NCI-H748 (cell line): Measurements from ENCODE around the gene SLC2A13.
"Not testable (repeated sequence)": the region's sequence is repeated elsewhere in the genome, so short reads cannot be mapped to it uniquely, and the experiment has no call there.

Experiments used
- DNase-seq: peaks from one replicate; lab custom pipeline; 2025; ENCODE audit not compliant: unreplicated experiment; lab: John Stamatoyannopoulos, UW

Gene SLC2A13

DNA sequence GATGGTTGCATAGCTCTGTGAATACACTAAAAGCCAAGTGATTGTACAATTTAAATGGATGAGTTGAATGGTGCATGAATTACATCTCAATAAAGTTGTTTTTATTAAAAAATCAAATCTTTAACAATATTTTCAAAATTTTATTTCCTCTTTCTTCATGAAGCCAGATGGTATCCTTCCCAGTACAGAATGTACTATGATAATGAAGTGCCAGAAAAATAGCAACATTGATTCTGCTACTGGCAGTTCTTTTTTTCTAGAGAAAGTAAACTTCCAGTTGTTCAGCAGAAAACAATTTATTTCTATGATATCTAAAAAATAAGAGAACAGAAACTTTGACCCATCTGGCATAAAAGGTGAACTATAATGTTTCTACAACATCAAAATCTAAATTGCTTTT lies 61.5 kb downstream of the SLC2A13 start:
- no peak for DNase-seq

DNA sequence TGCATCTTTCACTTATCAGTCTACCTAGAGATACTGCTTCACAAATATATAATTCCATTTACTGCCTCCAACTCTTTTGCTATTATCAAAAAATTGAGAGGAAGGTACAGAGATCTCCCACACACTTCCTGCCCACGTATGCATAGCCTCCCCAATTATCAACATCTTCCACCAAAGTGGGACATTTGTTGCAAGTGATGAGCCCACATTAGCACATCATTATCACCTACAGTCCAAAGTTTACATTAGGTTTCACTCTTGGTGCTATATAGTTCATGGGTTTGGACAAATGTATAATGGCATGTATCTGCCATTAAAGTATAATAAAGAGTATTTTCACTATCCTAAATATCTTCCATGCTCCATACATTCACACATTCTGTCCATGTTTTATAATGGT lies 66.3 kb downstream of the SLC2A13 start:
- no peak for DNase-seq

DNA sequence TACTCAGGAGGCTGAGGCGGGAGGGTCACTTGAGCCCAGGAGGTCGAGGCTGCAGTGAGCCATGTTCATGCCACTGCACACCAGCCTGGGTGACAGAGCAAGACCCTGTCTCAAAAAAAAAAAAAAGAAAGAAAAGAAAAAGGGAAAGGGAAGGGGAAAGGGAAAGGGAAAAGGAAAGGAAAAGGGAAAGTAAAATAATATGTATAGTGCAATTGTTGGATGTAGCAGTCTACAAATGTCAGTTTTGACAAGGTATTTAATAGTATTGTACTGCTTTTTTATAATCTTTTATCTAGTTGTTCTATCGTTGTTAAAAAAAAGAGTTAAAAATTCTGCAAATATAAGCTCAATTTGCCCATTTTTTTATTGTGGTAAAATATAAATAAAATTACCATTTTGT lies 67.3 kb downstream of the SLC2A13 start:
- no peak for DNase-seq

DNA sequence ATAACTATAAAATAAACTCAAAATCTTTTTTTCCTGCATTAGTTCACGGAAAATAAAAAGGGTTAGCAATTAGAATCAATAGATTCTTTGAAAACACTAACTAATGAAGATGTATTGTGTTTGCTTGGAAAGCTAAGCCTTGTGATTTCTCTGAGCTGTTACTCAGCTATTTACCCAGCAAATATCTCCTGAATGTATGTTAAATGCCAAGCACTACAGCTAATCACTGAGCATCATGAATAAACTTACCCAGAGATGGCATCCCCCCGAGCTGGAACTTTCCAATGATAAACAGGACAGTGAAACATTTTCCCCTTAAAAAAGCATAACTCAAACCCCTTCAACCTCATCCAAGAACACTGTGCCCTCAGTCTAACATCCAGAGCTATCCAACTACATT lies 71.2 kb downstream of the SLC2A13 start:
- DNase-seq = no peak

DNA sequence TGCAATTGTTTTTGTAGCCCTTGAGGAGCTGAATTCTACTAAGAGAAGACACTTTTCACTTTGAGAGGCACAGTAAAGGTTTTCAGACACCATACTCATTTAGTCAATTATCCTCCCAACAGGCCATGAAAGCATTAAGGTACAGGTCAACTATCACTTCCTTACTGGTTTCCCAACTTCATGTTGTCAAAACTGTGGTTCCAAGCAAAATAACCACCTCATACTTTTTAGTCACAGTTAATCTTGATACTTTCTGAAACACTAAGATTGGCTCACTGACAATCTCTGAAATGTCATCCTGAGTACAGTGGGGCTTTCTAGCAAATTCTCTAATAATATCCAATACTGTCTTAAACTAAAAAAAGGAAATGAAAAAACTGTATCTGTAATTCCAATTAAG lies 71.7 kb downstream of the SLC2A13 start:
- DNase-seq = no peak

DNA sequence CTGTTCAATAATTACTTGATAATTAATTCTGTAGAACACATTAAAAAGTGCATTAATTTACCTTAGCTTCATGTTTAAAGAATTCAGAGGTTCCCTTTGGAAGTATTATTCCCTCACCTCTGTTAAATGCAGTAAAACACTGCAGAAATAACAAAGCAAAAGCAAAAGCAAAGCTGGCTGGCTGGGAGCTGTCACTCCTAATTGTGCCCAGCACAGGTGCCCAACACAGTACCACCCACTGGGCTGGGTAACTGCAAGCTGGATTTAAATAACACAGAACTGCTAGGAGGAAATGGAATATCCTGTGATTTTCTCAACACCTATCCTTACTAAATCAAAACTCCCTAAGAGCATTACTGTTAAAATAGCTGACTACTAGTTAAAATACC lies 72.6 kb downstream of the SLC2A13 start:
- peak; percentile 24 for DNase-seq

DNA sequence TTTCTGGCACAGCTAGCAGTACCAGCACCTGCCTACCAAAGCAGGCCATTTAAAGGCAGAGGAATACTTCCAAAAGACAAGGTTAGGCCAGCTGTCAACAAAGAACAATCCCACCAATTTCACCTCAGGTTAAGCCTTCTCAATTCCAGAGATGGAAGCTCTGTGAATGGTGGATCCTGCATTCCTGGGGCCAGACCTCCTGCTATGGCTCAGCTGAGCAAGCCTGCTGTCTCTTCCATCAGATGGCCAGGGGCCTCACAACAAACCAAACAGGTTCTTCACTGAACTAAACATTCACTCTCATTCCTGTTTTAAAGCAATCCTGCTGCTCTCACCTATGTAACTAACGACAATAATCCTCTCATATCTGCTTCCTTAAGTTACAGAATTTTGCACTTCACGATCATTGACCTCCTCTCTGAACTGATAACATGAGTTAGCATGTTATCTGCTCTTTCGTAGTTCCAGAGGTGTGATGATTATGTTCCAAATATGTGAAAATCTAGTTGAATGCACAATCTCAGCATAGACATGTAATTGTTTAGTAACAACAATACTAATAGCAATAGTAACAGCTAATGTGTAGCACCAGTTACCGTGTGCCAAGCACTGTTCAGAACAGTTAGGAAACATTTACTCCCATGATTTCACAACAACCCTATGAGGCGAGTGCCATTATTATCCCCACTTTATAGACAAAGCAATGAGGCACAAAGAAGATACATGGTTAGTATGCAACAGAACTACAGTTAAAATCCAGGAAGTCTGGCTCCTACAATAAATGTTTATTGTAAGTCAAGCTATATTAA lies 73.2 kb downstream of the SLC2A13 start:
- no peak for DNase-seq

DNA sequence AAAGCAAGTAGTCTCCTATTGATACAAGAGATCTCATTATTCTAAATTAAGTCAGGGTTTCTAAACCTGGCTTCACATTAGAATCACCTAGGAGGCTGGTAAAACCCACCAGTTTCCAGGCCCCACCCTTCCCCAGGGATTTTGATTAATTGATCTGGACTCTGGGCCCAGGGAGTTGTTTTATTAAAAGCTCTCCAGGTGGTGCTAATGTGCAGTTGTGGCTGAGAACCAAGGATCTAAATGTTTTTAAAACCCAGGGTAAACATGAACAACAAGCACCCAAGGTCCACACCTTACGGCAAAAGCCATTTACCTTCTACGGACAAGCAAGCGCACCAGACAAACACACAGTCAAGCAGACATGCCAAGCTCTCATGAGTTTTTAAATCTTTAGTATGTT lies 73.9 kb downstream of the SLC2A13 start:
- peak; percentile 31 for DNase-seq

DNA sequence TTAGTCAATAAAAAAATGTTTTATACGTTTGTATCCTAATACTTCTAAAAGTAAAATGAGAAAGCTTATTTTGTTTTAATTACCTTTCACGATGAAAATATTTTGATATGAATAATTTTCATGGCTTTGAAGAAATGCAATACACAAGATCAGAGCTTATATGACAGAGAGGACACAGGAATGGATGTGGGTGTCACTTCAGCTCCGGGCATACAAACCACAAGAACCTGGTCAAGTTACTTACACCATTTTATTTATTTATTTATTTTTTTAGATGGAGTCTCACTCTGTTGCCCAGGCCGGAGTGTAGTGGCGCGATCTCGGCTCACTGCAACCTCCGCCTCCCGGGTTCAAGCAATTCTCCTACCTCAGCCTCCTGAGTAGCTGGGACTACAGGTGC lies 74.9 kb downstream of the SLC2A13 start:
- DNase-seq = not testable (repeated sequence)

DNA sequence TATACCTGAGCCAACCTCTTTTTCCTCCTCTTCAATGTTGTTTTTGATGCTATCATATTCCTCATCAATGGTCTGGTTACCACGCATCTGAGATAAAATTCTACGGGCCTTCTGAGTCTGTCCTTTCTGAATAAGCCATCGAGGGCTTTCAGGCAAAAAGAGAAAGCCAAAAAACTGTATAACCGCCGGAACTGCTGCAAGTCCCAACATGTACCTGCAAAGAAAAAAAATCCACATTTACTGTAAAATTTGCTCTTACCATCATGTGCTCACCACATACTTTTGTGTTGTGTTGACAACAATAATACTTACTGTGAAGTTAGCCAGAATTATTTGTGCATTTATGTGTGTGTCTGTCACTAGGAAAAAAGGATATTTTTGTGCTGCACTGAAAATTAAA lies 77.6 kb downstream of the SLC2A13 start:
- no peak for DNase-seq

DNA sequence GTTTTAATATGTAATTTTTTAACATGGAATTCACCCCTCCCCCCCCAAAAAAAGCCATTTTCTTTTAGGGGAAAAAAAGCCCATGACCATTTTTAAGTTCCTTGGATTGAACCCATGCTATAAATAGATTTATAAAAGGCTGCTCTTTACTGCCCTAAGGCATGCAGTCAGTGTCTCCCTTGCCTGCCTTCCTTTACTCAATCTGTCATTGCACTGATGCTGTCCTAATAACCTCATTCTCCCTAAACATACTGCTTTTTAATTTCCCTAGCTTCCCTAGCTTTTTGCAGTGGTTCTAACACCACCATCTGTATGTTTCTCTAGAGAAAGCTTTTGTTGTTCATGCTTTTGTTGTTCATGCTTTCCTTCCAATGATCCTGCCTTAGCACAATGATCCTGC lies 83.0 kb downstream of the SLC2A13 start:
- no peak for DNase-seq

DNA sequence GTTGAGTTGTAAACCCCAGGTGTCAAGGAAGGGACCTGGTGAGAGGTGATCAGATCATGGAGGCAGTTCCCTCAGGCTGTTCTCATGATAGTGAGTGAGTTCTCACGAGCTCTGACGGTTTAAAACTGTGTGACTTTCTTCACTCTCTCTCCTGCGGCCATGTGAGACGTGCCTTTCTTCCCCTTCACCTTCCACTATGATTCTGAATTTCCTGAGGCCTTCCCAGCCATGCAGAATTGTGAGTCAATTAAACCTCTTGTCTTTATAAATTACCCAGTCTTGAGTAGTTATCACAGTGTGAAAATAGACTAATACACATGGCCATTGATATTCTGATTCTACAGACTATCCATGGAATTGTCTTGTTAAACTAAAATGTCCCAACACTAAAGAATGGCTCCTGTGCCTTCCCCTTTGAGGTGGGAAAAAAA lies 85.6 kb downstream of the SLC2A13 start:
- no peak for DNase-seq

DNA sequence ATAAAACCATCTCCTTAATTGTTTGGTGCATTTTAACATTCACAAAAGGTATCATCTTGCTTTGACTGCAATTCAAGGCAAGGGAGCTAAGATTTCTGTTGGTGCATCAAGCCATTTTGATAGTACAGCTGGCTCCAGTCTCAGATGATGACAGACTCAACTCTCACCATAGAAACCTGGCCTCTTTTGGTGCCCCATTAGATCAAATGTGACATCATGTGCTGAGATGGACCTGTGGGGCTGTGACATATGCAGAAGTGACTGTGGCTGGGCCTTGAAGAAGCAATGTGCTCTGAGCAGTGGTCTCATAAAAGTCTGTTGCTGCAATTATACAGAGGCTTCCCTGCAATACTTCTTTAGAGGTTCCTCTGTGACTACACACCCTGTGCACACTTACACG lies 88.4 kb downstream of the SLC2A13 start:
- no peak for DNase-seq

DNA sequence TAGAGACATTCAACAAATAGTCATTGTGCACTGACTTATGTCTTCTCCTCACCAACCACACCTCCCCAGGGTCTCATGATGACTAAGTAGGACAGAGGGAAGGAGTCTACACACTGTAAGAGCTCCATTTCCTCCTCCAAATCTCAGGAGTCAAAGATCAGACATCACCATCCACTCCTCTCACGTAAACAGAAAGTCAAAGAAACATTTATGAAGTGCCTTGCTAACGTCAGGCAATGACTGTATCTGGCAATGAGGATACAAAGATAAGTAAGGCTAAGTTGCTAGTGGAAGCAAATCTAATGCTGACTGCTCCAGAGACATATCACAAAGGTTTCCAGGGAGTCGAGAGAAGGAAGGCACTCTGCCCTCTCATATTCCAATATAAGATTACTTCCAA lies 88.9 kb downstream of the SLC2A13 start:
- no peak for DNase-seq

DNA sequence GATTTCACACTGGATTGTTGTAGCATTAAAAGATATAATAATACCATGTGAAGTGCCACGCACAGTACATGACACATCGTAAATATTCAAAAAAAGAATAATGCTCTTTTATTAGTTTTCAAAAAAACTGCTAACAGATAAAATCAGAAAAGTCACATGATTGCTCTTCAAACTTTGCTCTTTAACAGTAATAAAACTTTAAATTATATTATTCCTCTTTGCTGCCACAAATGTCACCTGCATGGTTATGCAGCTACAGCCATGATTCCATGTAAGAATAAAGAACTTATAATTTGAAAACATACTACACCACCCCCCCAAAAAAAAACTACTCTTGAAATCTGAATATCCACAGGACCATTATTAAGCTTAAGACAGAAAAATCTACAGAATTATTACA lies 90.0 kb downstream of the SLC2A13 start:
- DNase-seq = no peak

DNA sequence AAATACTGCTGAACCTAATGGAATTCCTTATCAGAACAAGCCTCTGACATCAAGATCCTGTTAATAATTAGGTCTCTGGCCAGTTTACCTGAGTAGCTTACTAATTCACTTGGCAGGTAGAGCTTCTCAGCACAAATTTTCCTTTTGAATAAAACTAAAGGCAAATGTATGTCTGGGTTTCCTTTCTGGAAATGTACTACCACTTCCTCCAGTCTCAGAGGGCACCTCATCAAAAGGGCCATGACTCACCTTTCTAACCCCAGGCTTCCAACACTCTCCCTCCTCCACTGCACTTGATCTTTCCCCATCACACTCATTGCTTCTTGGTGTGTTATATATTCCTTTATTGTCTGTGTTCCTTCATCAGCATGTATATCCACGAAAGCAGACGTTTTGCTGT lies 90.5 kb downstream of the SLC2A13 start:
- no peak for DNase-seq

DNA sequence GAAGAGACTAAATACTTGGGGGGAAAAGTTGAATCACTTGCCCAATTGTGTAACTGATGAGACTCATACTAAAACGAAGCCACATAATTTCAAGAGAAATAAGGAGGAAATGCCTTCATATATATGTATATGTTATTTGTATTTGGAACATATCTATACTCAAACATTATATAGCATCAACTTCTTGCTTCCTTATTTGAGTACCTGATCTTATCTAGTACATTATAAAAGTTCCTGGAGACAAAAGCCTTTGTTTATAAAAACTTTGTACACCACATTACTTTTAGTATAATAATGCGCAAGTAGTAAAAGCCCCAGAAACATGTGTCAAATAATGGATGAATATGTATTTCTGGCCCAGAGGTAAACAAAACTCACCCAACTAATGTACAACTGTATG lies 92.0 kb downstream of the SLC2A13 start:
- DNase-seq = no peak

DNA sequence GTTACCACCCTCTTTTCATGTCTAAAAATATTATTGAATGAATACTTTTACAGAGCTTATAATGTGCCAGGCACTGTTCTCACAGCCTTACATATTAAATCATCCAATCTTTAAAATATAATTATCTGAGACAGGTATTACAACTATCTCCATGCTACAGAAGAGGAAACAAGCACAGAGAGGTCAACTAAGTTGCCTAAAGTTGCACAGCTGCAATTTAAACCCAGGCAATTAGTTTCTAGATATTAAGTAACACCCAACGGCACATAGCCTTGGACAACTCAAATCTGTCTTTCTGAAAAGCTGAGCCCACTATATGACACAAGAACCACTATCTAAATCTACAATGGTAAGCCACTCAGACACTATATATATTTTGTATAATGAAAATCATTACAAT lies 92.6 kb downstream of the SLC2A13 start:
- no peak for DNase-seq

DNA sequence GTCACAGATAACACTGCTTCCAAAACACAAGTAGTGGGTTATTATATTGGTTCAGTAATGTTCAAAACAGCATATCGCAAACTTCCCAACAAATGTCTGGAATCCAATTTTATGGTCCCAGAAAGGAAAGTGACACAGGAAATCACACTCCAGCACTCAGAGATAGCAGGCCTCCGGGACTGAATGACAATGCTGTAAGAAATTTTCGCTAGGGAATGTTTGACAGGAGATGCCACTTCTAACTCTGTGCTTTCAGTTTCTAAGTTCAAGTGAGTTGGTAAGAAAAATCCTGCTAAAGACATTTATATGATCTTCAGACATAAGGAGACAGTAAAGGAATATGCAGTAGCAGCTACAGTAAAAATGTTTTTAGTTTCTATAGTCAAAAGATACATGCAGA lies 93.2 kb downstream of the SLC2A13 start:
- DNase-seq = no peak

DNA sequence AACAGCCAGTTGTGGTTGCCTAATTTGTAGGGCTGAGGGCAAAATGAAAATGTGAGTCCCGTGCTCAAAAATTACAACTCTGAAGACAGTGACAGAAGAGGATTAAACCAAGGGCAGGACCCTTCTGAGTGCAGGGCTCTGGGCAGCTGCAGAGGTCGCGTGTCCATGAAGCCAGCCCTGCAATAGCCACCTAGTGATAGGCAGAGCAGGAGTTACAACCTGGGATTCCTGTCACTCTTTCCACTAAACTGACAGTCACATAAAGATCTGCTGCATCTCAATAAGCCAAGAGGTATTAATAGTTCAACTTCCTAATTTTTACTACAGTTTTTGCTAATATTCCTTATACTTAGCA lies 94.1 kb downstream of the SLC2A13 start:
- no peak for DNase-seq

DNA sequence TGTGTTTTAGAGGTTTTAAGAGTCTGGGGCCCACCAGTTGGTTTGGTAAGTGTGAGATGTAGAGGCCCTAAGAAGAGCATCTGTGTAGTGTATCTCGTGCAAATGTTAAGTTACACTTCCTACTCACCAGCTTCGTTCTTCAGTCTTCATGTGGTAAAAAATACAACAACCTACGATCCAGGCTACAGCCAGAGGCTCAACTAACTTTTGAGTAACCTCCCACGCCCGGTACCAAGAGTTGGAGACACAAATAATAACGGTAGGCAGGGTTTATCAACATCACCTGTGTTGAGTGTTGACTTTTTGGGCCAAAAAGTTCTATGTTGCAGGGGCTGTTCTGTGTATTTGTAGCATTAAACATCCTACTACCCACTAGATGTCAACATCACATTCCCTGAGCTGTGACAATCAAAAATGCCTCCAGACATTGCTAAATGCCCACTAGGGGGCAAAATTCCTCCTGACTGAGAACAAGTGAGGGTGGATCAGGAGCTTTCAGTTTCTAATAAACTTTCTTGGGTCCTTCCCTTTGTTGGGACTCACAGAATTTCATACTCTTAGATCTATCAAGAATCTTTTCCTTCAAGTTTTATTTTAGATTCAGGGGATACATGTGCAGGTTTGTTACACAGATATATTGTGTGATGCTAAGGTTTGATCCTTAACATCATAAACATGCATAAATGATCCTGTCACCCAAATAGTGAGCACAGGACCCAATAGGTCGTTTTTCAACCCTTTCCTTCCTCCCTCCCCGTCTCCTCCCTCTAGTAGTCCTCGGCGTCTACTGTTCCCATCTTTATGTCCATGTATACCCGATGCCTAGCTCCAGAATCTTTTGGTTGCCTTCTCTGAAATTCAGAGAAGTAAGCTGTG lies 94.7 kb downstream of the SLC2A13 start:
- peak; percentile 69 for DNase-seq
